ENCODE data around the gene GATA5.

GATA5 gene

DNA sequence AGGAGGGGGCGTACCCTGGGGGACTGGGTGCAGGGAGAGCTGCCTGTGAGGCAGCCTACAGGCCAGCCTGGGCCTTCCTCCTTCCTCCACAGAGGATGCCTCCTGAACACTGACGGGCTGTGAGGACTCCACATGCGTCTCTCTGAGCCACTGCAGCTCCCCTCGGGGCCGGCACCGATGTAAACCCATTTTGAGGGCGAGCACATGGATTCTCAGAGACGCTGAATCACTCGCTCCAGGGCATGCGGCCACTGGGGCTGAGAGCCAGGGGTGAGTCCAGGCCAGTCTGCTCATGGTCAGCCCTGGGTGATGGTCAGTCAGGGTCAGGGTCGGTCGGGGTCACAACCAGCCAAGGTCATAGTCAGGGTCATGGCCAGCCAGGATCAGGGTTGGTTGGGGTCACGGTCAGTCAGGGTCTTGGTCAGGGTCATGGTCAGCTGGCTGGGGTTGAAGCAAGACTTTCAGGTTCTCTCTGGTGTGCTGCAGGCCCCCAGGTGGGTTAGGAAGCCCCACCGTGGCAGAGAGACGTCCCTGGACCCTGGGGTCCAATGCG is 33.7 kb downstream of the GATA5 start:
- TF ChIP-seq, protein P1, sequence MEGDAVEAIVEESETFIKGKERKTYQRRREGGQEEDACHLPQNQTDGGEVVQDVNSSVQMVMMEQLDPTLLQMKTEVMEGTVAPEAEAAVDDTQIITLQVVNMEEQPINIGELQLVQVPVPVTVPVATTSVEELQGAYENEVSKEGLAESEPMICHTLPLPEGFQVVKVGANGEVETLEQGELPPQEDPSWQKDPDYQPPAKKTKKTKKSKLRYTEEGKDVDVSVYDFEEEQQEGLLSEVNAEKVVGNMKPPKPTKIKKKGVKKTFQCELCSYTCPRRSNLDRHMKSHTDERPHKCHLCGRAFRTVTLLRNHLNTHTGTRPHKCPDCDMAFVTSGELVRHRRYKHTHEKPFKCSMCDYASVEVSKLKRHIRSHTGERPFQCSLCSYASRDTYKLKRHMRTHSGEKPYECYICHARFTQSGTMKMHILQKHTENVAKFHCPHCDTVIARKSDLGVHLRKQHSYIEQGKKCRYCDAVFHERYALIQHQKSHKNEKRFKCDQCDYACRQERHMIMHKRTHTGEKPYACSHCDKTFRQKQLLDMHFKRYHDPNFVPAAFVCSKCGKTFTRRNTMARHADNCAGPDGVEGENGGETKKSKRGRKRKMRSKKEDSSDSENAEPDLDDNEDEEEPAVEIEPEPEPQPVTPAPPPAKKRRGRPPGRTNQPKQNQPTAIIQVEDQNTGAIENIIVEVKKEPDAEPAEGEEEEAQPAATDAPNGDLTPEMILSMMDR (IDR thresholded peaks at IDR 0.05; ENCODE audit: borderline replicate concordance, insufficient read depth, low read depth, low read length) = no peak

DNA sequence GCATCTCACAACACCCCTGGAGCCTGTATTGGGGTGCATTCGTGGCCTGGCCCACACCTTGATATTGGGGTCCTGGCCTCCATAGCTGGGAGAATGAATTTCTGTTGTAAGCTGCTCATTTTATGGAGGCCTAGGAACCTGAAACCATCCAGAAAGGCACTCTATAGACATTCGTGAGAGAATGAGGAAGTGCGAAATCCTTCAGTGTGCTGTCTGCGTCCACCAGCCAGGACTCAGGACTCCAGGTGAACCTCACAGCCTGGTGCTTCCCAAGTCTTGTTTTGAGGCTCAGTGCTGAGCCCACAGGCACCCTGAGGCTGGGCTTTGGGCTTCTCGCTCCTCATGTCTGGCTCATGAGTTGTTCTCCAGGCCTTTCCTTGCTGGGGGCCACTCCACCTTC is 36.6 kb downstream of the GATA5 start:
- no peak overlapping the region for H3K4me3 ChIP-seq (ENCODE audit: low read depth, low read length)
- TF ChIP-seq, protein P1 (IDR thresholded peaks at IDR 0.05; ENCODE audit: borderline replicate concordance, insufficient read depth, low read depth, low read length) = no peak

More for the DNA sequence above, 33.7 kb downstream of the GATA5 start:
- H3K4me3 ChIP-seq (ENCODE audit: low read depth, low read length) = no peak overlapping the region

DNA sequence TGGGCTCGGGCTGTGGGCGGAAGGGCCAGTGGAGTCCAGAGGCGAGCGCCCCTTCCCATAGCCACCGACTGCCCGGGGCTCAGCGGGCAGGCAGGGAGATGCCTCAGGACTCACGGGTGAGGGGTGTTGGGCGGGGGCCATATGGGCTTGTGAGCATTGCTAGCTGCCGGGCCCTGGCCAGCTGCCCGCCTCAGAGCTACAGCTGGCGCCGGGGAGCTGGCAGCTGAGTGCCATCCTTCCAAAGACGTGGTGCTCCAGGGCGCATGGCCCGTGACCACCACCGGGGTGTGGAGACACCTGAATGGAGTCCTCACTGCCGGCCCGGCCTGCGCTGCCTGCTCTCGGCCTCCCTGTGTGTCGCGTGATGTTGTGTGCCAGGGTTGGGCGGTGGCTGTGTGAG is 37.9 kb downstream of the GATA5 start:
- H3K4me3 ChIP-seq (ENCODE audit: low read depth, low read length) = no peak overlapping the region
- TF ChIP-seq, protein P1 (IDR thresholded peaks at IDR 0.05; ENCODE audit: borderline replicate concordance, insufficient read depth, low read depth, low read length) = no peak

DNA sequence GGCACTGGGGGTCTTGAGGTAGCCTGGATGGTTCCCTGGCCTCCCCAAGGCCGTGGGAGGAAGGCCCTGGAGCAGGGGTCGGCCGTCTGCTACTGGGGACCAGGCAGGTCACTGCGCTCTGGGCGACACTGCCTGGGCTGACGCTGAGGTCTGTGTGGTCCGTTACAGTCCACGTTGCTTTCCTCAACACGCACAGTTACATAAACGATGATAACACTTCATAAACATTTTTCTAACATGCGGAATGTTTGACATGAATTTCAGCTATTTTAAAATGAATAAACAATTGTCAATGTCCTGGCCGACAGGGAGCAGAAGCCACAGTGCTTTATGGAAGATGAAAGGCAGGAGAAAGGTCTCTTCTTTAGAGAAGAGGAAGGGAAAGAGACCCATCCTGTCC is 38.3 kb downstream of the GATA5 start:
- no peak overlapping the region for H3K4me3 ChIP-seq (ENCODE audit: low read depth, low read length)
- TF ChIP-seq, protein P1 (IDR thresholded peaks at IDR 0.05; ENCODE audit: borderline replicate concordance, insufficient read depth, low read depth, low read length) = no peak

DNA sequence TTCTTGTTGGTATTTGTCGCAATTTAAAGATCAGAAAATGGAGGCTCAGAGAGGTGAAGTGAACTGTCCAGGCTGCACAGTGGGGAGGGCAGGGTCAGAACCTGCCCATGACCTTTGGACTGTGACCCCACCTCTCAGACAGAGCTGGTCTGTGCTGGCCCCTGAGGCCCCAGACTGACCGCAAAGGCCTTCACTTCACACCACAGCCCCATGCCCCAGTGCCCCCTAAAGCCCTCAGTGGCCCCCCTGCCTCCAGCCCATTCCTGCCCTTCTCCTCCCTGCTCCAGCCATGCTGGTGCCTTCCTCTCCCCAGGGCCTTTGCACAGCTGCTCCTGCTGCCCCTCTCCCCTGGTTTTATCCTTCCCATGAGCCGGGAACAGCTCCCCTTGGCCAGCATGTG is 39.1 kb downstream of the GATA5 start:
- TF ChIP-seq, protein P1 (IDR thresholded peaks at IDR 0.05; ENCODE audit: borderline replicate concordance, insufficient read depth, low read depth, low read length) = no peak

DNA sequence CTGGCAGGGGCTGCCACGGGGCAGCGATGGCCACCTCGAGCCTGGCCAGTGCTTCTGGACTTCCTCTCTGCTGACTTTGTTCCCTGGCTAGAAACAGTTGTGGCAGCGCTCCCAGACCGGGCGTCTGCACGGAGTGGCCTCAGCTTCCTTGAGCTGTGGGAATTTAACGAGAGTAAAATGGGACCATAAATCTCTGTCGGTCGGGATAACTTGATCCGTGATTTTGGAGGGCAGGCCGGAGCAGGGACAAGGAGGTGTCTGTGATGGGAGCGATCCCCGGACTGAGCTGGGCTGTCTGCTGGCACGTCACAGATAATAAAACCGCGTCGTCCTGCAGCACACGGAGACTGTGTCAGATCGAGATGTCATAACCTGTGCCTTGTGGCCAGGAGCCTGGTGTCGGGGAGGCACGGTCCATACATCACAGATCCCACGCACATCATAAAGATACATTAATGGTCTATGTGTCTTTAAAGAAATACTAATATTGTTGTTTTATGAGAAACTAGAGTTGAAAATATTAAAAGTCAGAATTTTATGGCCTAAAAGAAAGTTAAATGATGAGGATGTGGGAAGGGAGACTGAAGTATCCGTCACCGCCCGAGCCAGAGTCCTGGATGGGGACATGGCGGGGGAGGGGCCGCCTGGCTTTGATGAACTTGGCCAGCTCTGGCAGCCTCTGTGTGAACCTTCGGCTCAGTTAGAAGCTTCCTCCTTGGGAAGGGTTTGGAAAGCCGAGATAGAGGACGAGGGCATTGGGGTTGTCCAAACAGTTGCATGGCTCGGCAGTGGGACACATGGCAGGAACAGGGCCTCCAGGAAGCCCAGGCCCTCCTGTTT is 41.9 kb downstream of the GATA5 start:
- TF ChIP-seq, protein P1 (IDR thresholded peaks at IDR 0.05; ENCODE audit: borderline replicate concordance, insufficient read depth, low read depth, low read length) = no peak
- H3K4me3 ChIP-seq (ENCODE audit: low read depth, low read length) = no peak overlapping the region

More for the DNA sequence above, 39.1 kb downstream of the GATA5 start:
- H3K4me3 ChIP-seq (ENCODE audit: low read depth, low read length) = no peak overlapping the region

Data from GM12875 (cell line).